Aorta (tissue), 5 donors: ENCODE results near the gene FLT1. TPM values are rescaled to one million over a fixed set of nuclear protein-coding genes. Genes with fewer than 3 reads are reported as not detected.

Experiments used
- ATAC-seq: fragments of 200-7000 bp; cut with Tn5 transposase; one replicate; pipeline ENCODE4 v1.9.1; 2022; ENCODE audit warnings: moderate library complexity; ENCODE audit not compliant: low FRiP score
- DNase-seq, 2 donors: peaks; one replicate each; pipeline ENCODE4 v3.0.0-alpha.2; 2020
- H3K27ac ChIP-seq, 2 donors: one replicate each; pipeline ENCODE4 v1.5.1; 2013; ENCODE audit warnings: low read length in 2 of 2, mild to moderate bottlenecking in 2 of 2, moderate library complexity in 2 of 2, control low read depth in 1 of 2, inconsistent platforms in 1 of 2, low read depth in 1 of 2
- H3K27me3 ChIP-seq, 2 donors: one replicate each; pipeline ENCODE4 v1.6.1; 2013; ENCODE audit warnings: control low read depth in 1 of 2, low read length in 1 of 2, mild to moderate bottlenecking in 1 of 2, moderate library complexity in 1 of 2; ENCODE audit not compliant: insufficient read depth in 2 of 2, control insufficient read depth in 1 of 2
- H3K36me3 ChIP-seq, 2 donors: one replicate each; pipeline ENCODE4 v1.6.1; 2013; ENCODE audit warnings: control low read depth in 1 of 2, low read length in 1 of 2, mild to moderate bottlenecking in 1 of 2; ENCODE audit not compliant: insufficient read depth in 2 of 2, control insufficient read depth in 1 of 2
- H3K4me1 ChIP-seq, 2 donors: one replicate each; pipeline ENCODE4 v1.6.1; 2013; ENCODE audit warnings: low read length in 2 of 2, control low read depth in 1 of 2, mild to moderate bottlenecking in 1 of 2, moderate library complexity in 1 of 2; ENCODE audit not compliant: insufficient read depth in 2 of 2, control insufficient read depth in 1 of 2
- H3K4me3 ChIP-seq, 2 donors: one replicate each; pipeline ENCODE4 v1.5.1; 2013; ENCODE audit warnings: low read length in 2 of 2, control low read depth in 1 of 2, mild to moderate bottlenecking in 1 of 2
- H3K9me3 ChIP-seq: one replicate; pipeline ENCODE4 v1.6.1; 2013; ENCODE audit warnings: mild to moderate bottlenecking, low read length; ENCODE audit not compliant: control insufficient read depth
- WGBS, 2 donors: extraction: QIAGEN DNeasy Blood & Tissue Kit; methylation state at CpG; one replicate each; pipeline ENCODE4 v1.1.7; 2013; 5-methylcytosine and 5-hydroxymethylcytosine counted together
- intact Hi-C, 2 donors: fragments of 100-400 bp; cut with DNase I; formaldehyde crosslinking; loops; one replicate each; pipeline versions ENCODE4 v1.14.2 to v1.15.0; 2022
- polyA plus RNA-seq, 2 donors: library from polyadenylated mRNA; stranded (reverse); fragments of 200-250 nt; gene quantifications; one replicate each; pipeline ENCODE4 v1.2.3, GENCODE V29; 2013
- total RNA-seq, 2 donors: library from RNA; stranded (reverse); fragmentation: NEBNext Ultra II Directional; extraction: Animal tissue kit (Norgen Biotek cat#: 25700); gene quantifications; one replicate each; pipeline ENCODE4 v1.2.1, GENCODE V29; 2021
- donor health status: healthy with polysubstance abuse.
- donor health status: Bipolar disorder and iron deficiency.
- donor health status: DM: no; HTN: no; CAD: no.
- donor health status: DM: no; HTN: no; CAD: no.
- donor health status: DM: yes; HTN: yes; CAD: no.

The FLT1 gene
- total and polyA plus RNA-seq, 4 donors = 0.38 to 62.8 (median 16.7) TPM

GRCh38 chr13:28258417-28258816 is 236.5 kb downstream of the FLT1 start:
- Histone ChIP-seq H3K36me3 (peaks cover 0 to 2% of the 10 kb centered on the region in 2 donors), H3K27ac (no peak overlapping the region), H3K9me3 (no peaks in the 10 kb centered on the region), H3K27me3 (no peaks in the 10 kb centered on the region), H3K4me3 (no peak overlapping the region), H3K4me1 (no peaks in the 10 kb centered on the region)
- no peak for DNase-seq
- WGBS, 2 donors = 68 to 73% methylated on average over 3 of the region's 3 CpGs
- no peak for ATAC-seq
- intact Hi-C loops = no loop called here

GRCh38 chr13:28257305-28257704 is 237.6 kb downstream of the FLT1 start:
- 97 to 98% methylated on average over 4 of the region's 4 CpGs for WGBS, 2 donors
- DNase-seq (no peak), ATAC-seq (no peak)
- H3K27me3 ChIP-seq = no peaks in the 10 kb centered on the region
- no peaks in the 10 kb centered on the region for H3K4me1 ChIP-seq
- H3K9me3 ChIP-seq = no peaks in the 10 kb centered on the region
- peaks cover 0 to 2% of the 10 kb centered on the region in 2 donors for H3K36me3 ChIP-seq
- H3K4me3 ChIP-seq = no peak overlapping the region
- intact Hi-C loops = no loop called here
- H3K27ac ChIP-seq = no peak overlapping the region

GRCh38 chr13:28252547-28252946 is 242.4 kb downstream of the FLT1 start:
- 88 to 91% methylated on average over 1 of the region's 1 CpG for WGBS, 2 donors
- no peak for ATAC-seq
- intact Hi-C loops = no loop called here

GRCh38 chr13:28251466-28251865 is 243.5 kb downstream of the FLT1 start:
- Histone ChIP-seq H3K27me3 (no peaks in the 10 kb centered on the region), H3K36me3 (peaks cover 0 to 2% of the 10 kb centered on the region in 2 donors), H3K4me1 (peaks cover 0 to 3% of the 10 kb centered on the region in 2 donors), H3K4me3 (no peak overlapping the region), H3K9me3 (no peaks in the 10 kb centered on the region), H3K27ac (no peak overlapping the region)
- WGBS, 2 donors = 94% methylated on average over 6 of the region's 6 CpGs
- ATAC-seq (no peak), DNase-seq (no peak)
- intact Hi-C loops = no loop called here

More at GRCh38 chr13:28252547-28252946, 242.4 kb downstream of the FLT1 start:
- DNase-seq = no peak
- Histone ChIP-seq H3K4me1 (peaks cover 0 to 3% of the 10 kb centered on the region in 2 donors), H3K27me3 (no peaks in the 10 kb centered on the region), H3K4me3 (no peak overlapping the region), H3K9me3 (no peaks in the 10 kb centered on the region), H3K36me3 (peaks cover 0 to 4% of the 10 kb centered on the region in 2 donors), H3K27ac (no peak overlapping the region)

- Histone ChIP-seq H3K27me3 (no peaks in the 10 kb centered on the region), H3K4me1 (peaks cover 0 to 3% of the 10 kb centered on the region in 2 donors), H3K9me3 (no peaks in the 10 kb centered on the region), H3K4me3 (no peak overlapping the region), H3K36me3 (peaks cover 0 to 2% of the 10 kb centered on the region in 2 donors), H3K27ac (no peak overlapping the region)
- intact Hi-C loops = no loop called here
- DNase-seq (no peak), ATAC-seq (no peak)
- WGBS, 2 donors = 66 to 69% methylated on average over 10 of the region's 10 CpGs
These were observed 244.4 kb downstream of the FLT1 start for GRCh38 chr13:28250542-28250941.

Other genes starting within 250 kb of the FLT1 start
- 10 to 100 TPM; 46.7 to 52.9 TPM for gene POMP, start 164.0 kb upstream of the FLT1 start, total RNA-seq
- gene POMP, start 164.0 kb upstream of the FLT1 start, polyA plus RNA-seq = 100 to 1,000 TPM in 1 of 2 donors, 10 to 100 TPM in 1; 75.8 to 110 TPM
- 10 to 100 TPM in 1 of 2 donors, 1 to 10 TPM in 1; 6.7 to 15.1 TPM for gene SLC46A3, start 223.8 kb upstream of the FLT1 start, total RNA-seq
- gene SLC46A3, start 223.8 kb upstream of the FLT1 start, polyA plus RNA-seq = 1 to 10 TPM; 7.6 to 9.3 TPM